Loucy (cell line): ENCODE results near the gene RAD51B.

Source experiments
- H2AFZ ChIP-seq: fragments of 200-600 bp; sonication (generic); 2 replicates; pipeline ENCODE4 v1.6.0; 2016; ENCODE audit warnings: antibody characterized with exemption, mild to moderate bottlenecking, low read length, moderate library complexity
- H3F3A ChIP-seq: fragments of 200-600 bp; 2 replicates; pipeline ENCODE4 v1.6.0; 2016; ENCODE audit warnings: antibody characterized with exemption, low read depth, mild to moderate bottlenecking
- H3K27me3 ChIP-seq: fragments of 200-600 bp; sonication (generic); 2 replicates; pipeline ENCODE4 v1.6.1; 2014; ENCODE audit warnings: low read length, mild to moderate bottlenecking; ENCODE audit not compliant: insufficient read depth, poor library complexity, severe bottlenecking
- H3K36me3 ChIP-seq: fragments of 200-600 bp; sonication (generic); 2 replicates; pipeline ENCODE4 v1.6.1; 2016; ENCODE audit warnings: low read length; ENCODE audit not compliant: insufficient read depth
- H3K4me1 ChIP-seq: fragments of 200-600 bp; sonication (generic); 2 replicates; pipeline ENCODE4 v1.5.1; 2014; ENCODE audit warnings: low read length, mild to moderate bottlenecking; ENCODE audit not compliant: insufficient read depth, poor library complexity, severe bottlenecking
- H3K4me2 ChIP-seq: fragments of 200-600 bp; sonication (generic); 2 replicates; pipeline ENCODE4 v1.6.0; 2014; ENCODE audit warnings: antibody characterized with exemption, low read length, low read depth, mild to moderate bottlenecking; ENCODE audit not compliant: poor library complexity, severe bottlenecking
- H3K4me3 ChIP-seq: fragments of 200-600 bp; sonication (generic); 2 replicates; pipeline ENCODE4 v1.5.1; 2014; ENCODE audit warnings: low read length, mild to moderate bottlenecking, mixed read lengths; ENCODE audit not compliant: poor library complexity, severe bottlenecking
- H3K79me2 ChIP-seq: fragments of 200-600 bp; sonication (generic); 2 replicates; pipeline ENCODE4 v1.6.1; 2014; ENCODE audit warnings: low read length; ENCODE audit not compliant: insufficient read depth
- H3K9ac ChIP-seq: fragments of 200-600 bp; sonication (generic); 2 replicates; pipeline ENCODE4 v1.6.0; 2014; ENCODE audit warnings: mild to moderate bottlenecking, low read depth, low read length, moderate library complexity; ENCODE audit not compliant: poor library complexity, severe bottlenecking
- H3K9me2 ChIP-seq: fragments of 200-600 bp; sonication (generic); replicated peaks from 2 replicates; pipeline ENCODE4 v1.6.1; 2016; ENCODE audit warnings: low read depth, low read length, mixed read lengths
- H3K9me3 ChIP-seq: fragments of 200-600 bp; sonication (generic); 2 replicates; pipeline ENCODE4 v1.6.1; 2014; ENCODE audit warnings: mild to moderate bottlenecking, antibody characterized with exemption, low read length, low read depth; ENCODE audit not compliant: insufficient read depth
- H4K20me1 ChIP-seq: fragments of 200-600 bp; sonication (generic); 2 replicates; pipeline ENCODE4 v1.6.0; 2014; ENCODE audit warnings: antibody characterized with exemption, low read length, mild to moderate bottlenecking; ENCODE audit not compliant: insufficient read depth, poor library complexity, severe bottlenecking
- CTCF ChIP-seq: fragments of 200-600 bp; sonication (generic); conservative IDR thresholded peaks from 2 replicates; pipeline ENCODE4 v1.5.1; 2014; ENCODE audit warnings: mild to moderate bottlenecking, antibody characterized with exemption, low read length
- EZH2phosphoT487 ChIP-seq: fragments of 200-600 bp; IDR thresholded peaks from 2 replicates; pipeline ENCODE4 v1.6.1; 2018; ENCODE audit warnings: antibody characterized with exemption, mild to moderate bottlenecking, moderate library complexity, borderline replicate concordance

RAD51B gene

GRCh38 chr14:68167383-68168087 is 348.0 kb downstream of the RAD51B start:
- H3K4me1 ChIP-seq = peaks cover 76% of the 10 kb centered on the region

DNA sequence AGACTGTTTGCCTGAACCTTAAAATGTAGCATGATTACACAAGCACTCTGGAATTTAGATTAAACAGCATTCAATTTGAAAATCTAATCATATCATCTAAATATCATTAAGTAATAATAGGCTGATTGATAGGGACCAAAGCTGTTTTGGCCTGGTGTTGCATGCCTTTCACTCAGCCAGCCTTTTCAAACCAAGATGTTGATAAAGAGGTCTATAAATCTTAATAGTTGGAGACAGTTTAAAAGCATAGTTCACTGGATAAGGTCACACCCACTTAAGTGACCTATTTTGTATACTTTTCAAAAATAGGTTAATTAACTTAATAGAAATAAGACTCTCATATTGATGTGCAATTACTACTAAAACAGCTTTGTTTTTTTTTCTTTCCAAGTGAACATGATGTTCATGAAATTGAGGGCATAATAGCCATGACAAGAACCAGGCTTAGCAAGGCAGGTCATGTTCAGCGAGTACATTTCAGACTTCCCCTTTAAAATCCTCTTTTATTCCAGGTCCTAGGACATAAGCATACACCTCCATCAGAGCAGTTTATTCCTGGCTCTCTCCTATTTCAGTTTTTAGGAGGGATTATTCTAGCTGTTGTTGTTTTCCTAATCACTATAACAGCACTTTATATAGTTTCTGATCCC is 349.0 kb downstream of the RAD51B start:
- H3K9me2 ChIP-seq = no peaks in the 10 kb centered on the region
- no peaks in the 10 kb centered on the region for H4K20me1 ChIP-seq
- peak overlapping the region; percentile 7; the same call in 1 of the 2 replicates for H2AFZ ChIP-seq
- TF ChIP-seq CTCF (no peak), EZH2phosphoT487 (no peak)
- no peaks in the 10 kb centered on the region for H3K79me2 ChIP-seq
- H3K4me1 ChIP-seq = peaks cover 72% of the 10 kb centered on the region
- peak overlapping the region; percentile 74 for H3K4me2 ChIP-seq
- no peak overlapping the region for H3K4me3 ChIP-seq
- H3K27me3 ChIP-seq = no peaks in the 10 kb centered on the region
- H3K36me3 ChIP-seq = no peaks in the 10 kb centered on the region
- H3K9ac ChIP-seq = peak overlapping the region; percentile 45
- H3F3A ChIP-seq = peaks cover 3% of the 10 kb centered on the region; the same call in 1 of the 2 replicates
- H3K9me3 ChIP-seq = no peaks in the 10 kb centered on the region

More at GRCh38 chr14:68167383-68168087, 348.0 kb downstream of the RAD51B start:
- Histone ChIP-seq H3K4me2 (peak overlapping the region; percentile 74), H3K9ac (peak overlapping the region; percentile 45), H3K27me3 (no peaks in the 10 kb centered on the region), H3K4me3 (peak overlapping the region; percentile 50), H3K79me2 (no peaks in the 10 kb centered on the region), H4K20me1 (no peaks in the 10 kb centered on the region), H3K9me3 (no peaks in the 10 kb centered on the region), H3F3A (peaks cover 3% of the 10 kb centered on the region; the same call in 1 of the 2 replicates), H3K36me3 (no peaks in the 10 kb centered on the region), H3K9me2 (no peaks in the 10 kb centered on the region), H2AFZ (no peak overlapping the region; the same call in 1 of the 2 replicates)
- TF ChIP-seq EZH2phosphoT487 (no peak), CTCF (no peak)

DNA sequence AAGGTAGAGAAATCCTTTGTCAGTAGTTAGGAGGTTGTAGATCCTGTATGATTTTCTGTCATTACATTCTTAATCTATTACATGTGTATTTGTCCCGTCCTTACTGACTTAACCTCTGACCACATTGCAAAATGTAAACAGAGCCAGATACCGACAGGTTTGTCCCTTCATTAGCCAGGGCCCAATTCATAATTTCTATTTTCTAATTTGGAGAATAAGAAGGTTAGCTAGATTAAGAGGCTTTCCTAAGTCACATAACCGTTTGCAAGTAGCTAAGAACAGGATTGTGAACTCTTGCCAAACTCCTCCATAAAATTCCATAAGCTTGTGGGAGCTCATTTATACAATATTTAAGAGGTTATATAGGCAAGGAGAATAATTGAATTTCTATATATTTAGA is 352.6 kb downstream of the RAD51B start:
- Histone ChIP-seq H3K4me1 (peaks cover 39% of the 10 kb centered on the region), H4K20me1 (no peaks in the 10 kb centered on the region), H3K4me2 (no peak overlapping the region), H3K27me3 (no peaks in the 10 kb centered on the region), H3K9me3 (no peaks in the 10 kb centered on the region), H3K36me3 (no peaks in the 10 kb centered on the region), H3K79me2 (no peaks in the 10 kb centered on the region), H3F3A (no peaks in the 10 kb centered on the region; the same call in 1 of the 2 replicates), H2AFZ (no peak overlapping the region), H3K9ac (no peak overlapping the region), H3K9me2 (no peaks in the 10 kb centered on the region), H3K4me3 (no peak overlapping the region)
- TF ChIP-seq CTCF (no peak), EZH2phosphoT487 (no peak)
